Measurements from ENCODE around the gene AQP1.

The AQP1 gene

GRCh38 chr7:30907527-30908267, 4.0 kb upstream of the AQP1 start:
- no peak for DNase-seq

GRCh38 chr7:30908681-30909080, 3.0 kb upstream of the AQP1 start:
- no peak for DNase-seq

- no peak for DNase-seq
Measured at GRCh38 chr7:30909431-30909830, 2.2 kb upstream of the AQP1 start.

- no peak for DNase-seq
Measured at GRCh38 chr7:30910411-30911073, 1.1 kb upstream of the AQP1 start.

GRCh38 chr7:30911133-30911532, 520 bp upstream of the AQP1 start:
- no peak for DNase-seq

- DNase-seq, result no peak
Measured at GRCh38 chr7:30912021-30912730, 523 bp downstream of the AQP1 start.

GRCh38 chr7:30912731-30912985, 1.0 kb downstream of the AQP1 start:
- no peak for DNase-seq

GRCh38 chr7:30912986-30913811, 1.5 kb downstream of the AQP1 start:
- no peak for DNase-seq

- no peak for DNase-seq
Measured at GRCh38 chr7:30913821-30914515, 2.3 kb downstream of the AQP1 start.

GRCh38 chr7:30914596-30914995, 2.9 kb downstream of the AQP1 start:
- DNase-seq, result no peak

GRCh38 chr7:30915005-30915601, 3.5 kb downstream of the AQP1 start:
- DNase-seq, result no peak

GRCh38 chr7:30915751-30916150, 4.1 kb downstream of the AQP1 start:
- DNase-seq, result no peak

- no peak for DNase-seq
Measured at GRCh38 chr7:30916255-30916654, 4.6 kb downstream of the AQP1 start.

- no peak for DNase-seq
Measured at GRCh38 chr7:30916767-30917166, 5.1 kb downstream of the AQP1 start.

- DNase-seq, result no peak
Measured at GRCh38 chr7:30917216-30917893, 5.7 kb downstream of the AQP1 start.

GRCh38 chr7:30918676-30919075, 7.0 kb downstream of the AQP1 start:
- no peak for DNase-seq

GRCh38 chr7:30920021-30920583, 8.4 kb downstream of the AQP1 start:
- DNase-seq, result no peak

- no peak for DNase-seq
Measured at GRCh38 chr7:30920584-30921539, 9.2 kb downstream of the AQP1 start.

GRCh38 chr7:30921540-30922401, 10.1 kb downstream of the AQP1 start:
- DNase-seq, result no peak
